CD4-positive, CD25-positive, alpha-beta regulatory T cell (primary cell): ENCODE measurements around the gene APP. TPM values are rescaled to one million over a fixed set of nuclear protein-coding genes. Genes with fewer than 3 reads are reported as not detected.

ENCODE experiments used
- ATAC-seq, 2 donors: fragments of 150-1000 bp; cut with Tn5 transposase; one replicate each; pipeline ENCODE4 v1.10.0; 2021; ENCODE audit warnings: low read depth in 2 of 2, moderate number of reproducible peaks in 2 of 2, moderate library complexity in 1 of 2
- DNase-seq, 3 donors: peaks; one replicate each; pipeline versions ENCODE4 v3.0.0 to v3.0.0-alpha.2; 2012 to 2022; ENCODE audit warnings: mixed read lengths in 1 of 3
- H3K27ac ChIP-seq: one replicate; pipeline ENCODE4 v1.7.0; 2013; ENCODE audit warnings: mild to moderate bottlenecking, low read length; ENCODE audit not compliant: insufficient read depth, poor library complexity, severe bottlenecking
- H3K27me3 ChIP-seq: one replicate; pipeline ENCODE4 v1.7.0; 2013; ENCODE audit warnings: low read length; ENCODE audit not compliant: control insufficient read depth, insufficient read depth
- H3K36me3 ChIP-seq: one replicate; pipeline ENCODE4 v1.7.0; 2013; ENCODE audit warnings: mild to moderate bottlenecking, low read length, moderate library complexity; ENCODE audit not compliant: control insufficient read depth, insufficient read depth
- H3K4me1 ChIP-seq: 2 replicates; pipeline ENCODE4 v1.7.0; 2013; ENCODE audit warnings: mild to moderate bottlenecking, low read length; ENCODE audit not compliant: insufficient read depth, control insufficient read depth, poor library complexity, severe bottlenecking
- H3K4me3 ChIP-seq: one replicate; pipeline ENCODE4 v1.7.0; 2013; ENCODE audit warnings: low read depth, mild to moderate bottlenecking, low read length, moderate library complexity
- H3K9me3 ChIP-seq, 2 experiments: 1 replicate in 1 of 2; 2 replicates in 1 of 2; pipeline ENCODE4 v1.7.0; 2013; ENCODE audit warnings: low read length in 2 of 2, mild to moderate bottlenecking in 1 of 2, moderate library complexity in 1 of 2; ENCODE audit not compliant: control insufficient read depth in 2 of 2
- H3K27ac Mint-ChIP-seq, 3 donors: one replicate each; pipeline ENCODE4 v1.8.0; 2020 to 2022; ENCODE audit warnings: mild to moderate bottlenecking in 3 of 3, mixed read lengths in 3 of 3, moderate library complexity in 2 of 3
- H3K27me3 Mint-ChIP-seq: one replicate; pipeline ENCODE4 v1.8.0; 2022; ENCODE audit warnings: mild to moderate bottlenecking, mixed read lengths
- H3K36me3 Mint-ChIP-seq: one replicate; pipeline ENCODE4 v1.8.0; 2020; ENCODE audit warnings: mixed read lengths
- H3K4me1 Mint-ChIP-seq, 4 donors: one replicate each; pipeline ENCODE4 v1.8.0; 2020 to 2022; ENCODE audit warnings: mixed read lengths in 4 of 4, mild to moderate bottlenecking in 1 of 4
- H3K4me3 Mint-ChIP-seq, 4 donors: one replicate each; pipeline ENCODE4 v1.8.0; 2020 to 2022; ENCODE audit warnings: mild to moderate bottlenecking in 4 of 4, mixed read lengths in 4 of 4, moderate library complexity in 3 of 4
- H3K9me3 Mint-ChIP-seq, 7 donors: one replicate each; pipeline ENCODE4 v1.8.0; 2020 to 2022; ENCODE audit warnings: mixed read lengths in 7 of 7, mild to moderate bottlenecking in 3 of 7, moderate library complexity in 2 of 7
- polyA plus RNA-seq, 4 donors: library from polyadenylated mRNA; unstranded; fragments of 300-500 nt; fragmentation: Illumina TruSeq; gene quantifications; one replicate each; pipeline ENCODE4 v1.2.3, GENCODE V29; 2021
- total RNA-seq: library from RNA; stranded (reverse); gene quantifications from one replicate; pipeline ENCODE4 v1.2.3, GENCODE V29; 2022

Gene APP
- total and polyA plus RNA-seq, 5 donors from 2014 or later = 3.9 to 29.5 (median 7.5) TPM

DNA sequence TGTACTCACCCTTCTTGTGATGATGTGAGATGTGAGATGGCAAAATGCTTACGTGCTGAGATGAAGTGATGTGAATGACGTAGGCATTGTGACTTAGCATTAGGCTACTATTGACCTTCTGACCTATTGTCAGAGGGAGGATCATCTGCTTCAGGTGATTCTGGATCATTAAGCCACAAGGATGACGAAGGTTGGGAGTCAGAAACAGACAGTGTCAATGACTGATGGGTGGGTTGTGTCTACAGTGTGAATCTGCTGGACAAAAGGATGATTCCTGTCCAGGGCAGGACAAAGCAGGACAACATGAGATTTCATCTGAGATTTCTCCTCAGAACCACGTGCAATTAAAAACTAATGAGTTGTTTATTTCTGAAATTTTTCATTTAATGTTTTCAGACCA is 306.8 kb downstream of the APP start:
- Mint-ChIP-seq H3K9me3 (no peaks in the 10 kb centered on the region), H3K27ac (no peak overlapping the region), H3K4me3 (no peak overlapping the region), H3K36me3 (no peaks in the 10 kb centered on the region), H3K4me1 (peaks cover 0 to 2% (median 0%) of the 10 kb centered on the region in 4 donors), H3K27me3 (peaks cover 5% of the 10 kb centered on the region)
- Histone ChIP-seq H3K9me3 (no peaks in the 10 kb centered on the region), H3K4me3 (no peak overlapping the region), H3K27ac (no peak overlapping the region), H3K36me3 (no peaks in the 10 kb centered on the region), H3K4me1 (no peaks in the 10 kb centered on the region), H3K27me3 (no peaks in the 10 kb centered on the region)
- ATAC-seq (no peak), DNase-seq (no peak)

- Histone ChIP-seq H3K27me3 (no peaks in the 10 kb centered on the region), H3K27ac (no peak overlapping the region), H3K4me1 (no peaks in the 10 kb centered on the region), H3K9me3 (no peaks in the 10 kb centered on the region), H3K4me3 (no peak overlapping the region), H3K36me3 (no peaks in the 10 kb centered on the region)
- no peaks in the 10 kb centered on the region for H3K9me3 Mint-ChIP-seq
- ATAC-seq = no peak
- no peaks in the 10 kb centered on the region for H3K36me3 Mint-ChIP-seq
- no peak for DNase-seq
- no peak overlapping the region for H3K4me3 Mint-ChIP-seq
- H3K27me3 Mint-ChIP-seq = peaks cover 9% of the 10 kb centered on the region
- peaks cover 0 to 2% (median 0%) of the 10 kb centered on the region in 4 donors for H3K4me1 Mint-ChIP-seq
- H3K27ac Mint-ChIP-seq = no peak overlapping the region
Observed at GRCh38 chr21:25863031-25863430, 307.5 kb downstream of the APP start.

DNA sequence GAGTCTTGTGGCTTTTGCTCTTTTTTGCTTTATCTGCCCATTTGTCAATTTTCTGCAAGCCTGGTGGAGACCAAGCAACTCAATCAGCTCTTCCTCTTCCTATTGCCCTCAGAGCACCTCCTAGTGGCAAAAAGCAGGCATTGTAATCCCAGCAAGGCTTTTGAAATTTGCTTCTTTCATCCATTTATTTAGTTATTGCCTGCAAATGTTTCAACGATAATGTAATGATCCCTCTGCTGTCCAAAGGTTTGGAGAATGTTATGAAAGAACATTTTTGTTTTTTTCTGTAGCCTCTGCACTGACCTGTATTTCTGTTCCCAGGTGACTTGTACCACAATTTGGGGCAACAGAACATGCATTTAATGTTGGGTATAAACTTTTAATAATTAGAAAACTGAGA is 308.0 kb downstream of the APP start:
- Mint-ChIP-seq H3K27ac (no peak overlapping the region), H3K9me3 (no peaks in the 10 kb centered on the region), H3K27me3 (peaks cover 9% of the 10 kb centered on the region), H3K4me1 (peaks cover 0 to 2% (median 0%) of the 10 kb centered on the region in 4 donors), H3K4me3 (no peak overlapping the region), H3K36me3 (no peaks in the 10 kb centered on the region)
- ATAC-seq (no peak), DNase-seq (peak in 2 of 3 donors; percentile 27 to 61)
- Histone ChIP-seq H3K36me3 (no peaks in the 10 kb centered on the region), H3K4me3 (no peak overlapping the region), H3K27me3 (no peaks in the 10 kb centered on the region), H3K27ac (no peak overlapping the region), H3K9me3 (no peaks in the 10 kb centered on the region), H3K4me1 (no peaks in the 10 kb centered on the region)

DNA sequence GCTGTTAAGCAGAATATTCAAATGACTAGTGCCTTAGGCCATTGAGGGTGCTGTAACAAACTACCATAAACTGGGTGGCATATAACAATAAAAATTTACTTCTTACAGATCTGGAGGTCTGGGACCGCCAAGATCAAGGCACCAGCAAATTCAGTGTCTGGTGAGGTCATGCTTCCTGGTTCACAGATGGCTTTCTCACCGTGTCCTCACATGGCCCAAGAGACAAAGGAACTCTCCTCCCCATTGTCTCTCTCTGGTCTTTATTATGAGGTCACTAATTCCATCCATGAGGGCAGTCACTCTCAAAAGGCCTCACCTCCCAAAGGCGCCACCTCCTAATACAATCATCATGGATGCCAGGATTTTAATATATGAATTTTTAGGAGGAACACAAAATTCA is 308.5 kb downstream of the APP start:
- no peak for ATAC-seq
- Histone ChIP-seq H3K36me3 (no peaks in the 10 kb centered on the region), H3K27ac (no peak overlapping the region), H3K4me3 (no peak overlapping the region), H3K27me3 (no peaks in the 10 kb centered on the region), H3K4me1 (no peaks in the 10 kb centered on the region), H3K9me3 (no peaks in the 10 kb centered on the region)
- Mint-ChIP-seq H3K27ac (no peak overlapping the region), H3K4me3 (no peak overlapping the region), H3K9me3 (no peaks in the 10 kb centered on the region), H3K27me3 (peaks cover 4% of the 10 kb centered on the region), H3K36me3 (no peaks in the 10 kb centered on the region), H3K4me1 (peaks cover 0 to 2% (median 0%) of the 10 kb centered on the region in 4 donors)
- no peak for DNase-seq

GRCh38 chr21:25859235-25859929 is 311.2 kb downstream of the APP start:
- no peaks in the 10 kb centered on the region for H3K36me3 Mint-ChIP-seq
- Histone ChIP-seq H3K27ac (no peak overlapping the region), H3K4me3 (no peak overlapping the region), H3K27me3 (peaks cover 4% of the 10 kb centered on the region), H3K4me1 (no peaks in the 10 kb centered on the region), H3K36me3 (no peaks in the 10 kb centered on the region), H3K9me3 (no peaks in the 10 kb centered on the region)
- peaks cover 4% of the 10 kb centered on the region for H3K27me3 Mint-ChIP-seq
- H3K4me3 Mint-ChIP-seq = no peak overlapping the region
- H3K4me1 Mint-ChIP-seq = no peaks in the 10 kb centered on the region
- no peak overlapping the region for H3K27ac Mint-ChIP-seq
- DNase-seq (no peak), ATAC-seq (no peak)
- H3K9me3 Mint-ChIP-seq = no peaks in the 10 kb centered on the region

DNA sequence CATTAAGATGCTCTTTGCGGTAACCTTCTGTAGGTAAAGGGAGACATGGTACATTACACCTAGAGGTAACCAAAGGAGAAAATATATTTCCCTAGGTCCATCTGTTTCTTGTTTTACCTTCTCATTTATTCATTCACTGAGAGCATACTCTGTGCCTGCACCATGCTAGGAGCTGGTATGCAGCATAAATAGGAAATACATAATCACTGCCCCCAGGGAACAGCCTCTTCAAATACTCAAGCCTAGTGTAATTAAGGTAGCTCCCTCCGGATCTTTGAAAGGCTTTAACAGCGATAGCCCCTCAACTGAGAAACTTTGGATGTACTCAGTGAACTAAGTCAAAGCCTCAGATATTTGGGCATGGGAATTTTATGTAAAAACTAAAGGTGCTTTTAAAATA is 312.2 kb downstream of the APP start:
- Mint-ChIP-seq H3K4me3 (no peak overlapping the region), H3K36me3 (no peaks in the 10 kb centered on the region), H3K27me3 (peaks cover 4% of the 10 kb centered on the region), H3K9me3 (no peaks in the 10 kb centered on the region), H3K4me1 (no peaks in the 10 kb centered on the region), H3K27ac (no peak overlapping the region)
- Histone ChIP-seq H3K27ac (no peak overlapping the region), H3K4me3 (no peak overlapping the region), H3K27me3 (peaks cover 6% of the 10 kb centered on the region), H3K36me3 (no peaks in the 10 kb centered on the region), H3K9me3 (no peaks in the 10 kb centered on the region), H3K4me1 (no peaks in the 10 kb centered on the region)
- DNase-seq (no peak), ATAC-seq (no peak)

GRCh38 chr21:25857308-25858074 is 313.1 kb downstream of the APP start:
- H3K36me3 Mint-ChIP-seq = no peaks in the 10 kb centered on the region
- no peaks in the 10 kb centered on the region for H3K9me3 ChIP-seq

DNA sequence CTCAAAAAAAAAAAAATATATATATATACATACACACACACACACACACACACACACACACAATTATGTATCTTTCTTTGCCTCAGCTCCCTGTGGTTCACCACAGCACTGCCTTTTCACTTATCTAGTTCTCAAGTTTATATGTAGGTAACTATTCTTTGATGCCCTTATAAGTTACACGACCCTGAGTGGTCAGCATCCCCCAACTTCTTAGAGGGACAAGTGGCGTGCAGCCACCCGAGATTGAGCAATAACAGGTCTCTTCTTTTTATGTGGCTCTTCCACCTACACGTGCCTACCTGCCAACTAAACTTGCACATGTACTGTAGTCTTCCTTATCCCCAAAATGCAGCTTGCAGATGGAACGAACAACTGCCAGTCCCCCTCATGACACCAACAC is 315.0 kb downstream of the APP start:
- H3K27ac Mint-ChIP-seq = no peak overlapping the region
- no peak overlapping the region for H3K4me3 Mint-ChIP-seq
- no peaks in the 10 kb centered on the region for H3K36me3 ChIP-seq
- no peaks in the 10 kb centered on the region for H3K36me3 Mint-ChIP-seq
- H3K27me3 ChIP-seq = peaks cover 6% of the 10 kb centered on the region
- DNase-seq (no peak), ATAC-seq (no peak)
- H3K4me1 Mint-ChIP-seq = no peaks in the 10 kb centered on the region
- H3K27me3 Mint-ChIP-seq = peaks cover 4% of the 10 kb centered on the region
- H3K9me3 ChIP-seq = no peaks in the 10 kb centered on the region
- H3K4me1 ChIP-seq = no peaks in the 10 kb centered on the region
- H3K4me3 ChIP-seq = no peak overlapping the region
- H3K27ac ChIP-seq = no peak overlapping the region
- peaks cover 0 to 5% (median 0%) of the 10 kb centered on the region in 7 donors for H3K9me3 Mint-ChIP-seq

More at GRCh38 chr21:25857308-25858074, 313.1 kb downstream of the APP start:
- peaks cover 6% of the 10 kb centered on the region for H3K27me3 ChIP-seq
- DNase-seq (no peak), ATAC-seq (no peak)
- no peaks in the 10 kb centered on the region for H3K36me3 ChIP-seq
- H3K4me3 ChIP-seq = no peak overlapping the region
- no peaks in the 10 kb centered on the region for H3K4me1 Mint-ChIP-seq
- H3K9me3 Mint-ChIP-seq = no peaks in the 10 kb centered on the region
- peaks cover 4% of the 10 kb centered on the region for H3K27me3 Mint-ChIP-seq
- H3K27ac ChIP-seq = no peak overlapping the region
- H3K4me3 Mint-ChIP-seq = no peak overlapping the region
- no peak overlapping the region for H3K27ac Mint-ChIP-seq
- H3K4me1 ChIP-seq = no peaks in the 10 kb centered on the region
